NT2/D1 (cell line): ENCODE measurements around the gene PLD1.

Experiments
- SUZ12 ChIP-seq: IDR thresholded peaks from 2 replicates; pipeline ENCODE4 v1.6.1; 2011; ENCODE audit not compliant: insufficient read length, insufficient read depth; ENCODE audit errors: extremely low read depth
- YY1 ChIP-seq: IDR thresholded peaks from 2 replicates; pipeline ENCODE4 v1.6.1; 2011; ENCODE audit not compliant: insufficient read length, insufficient read depth
- ZNF274 ChIP-seq: IDR thresholded peaks from 2 replicates; pipeline ENCODE4 v1.6.1; 2011; ENCODE audit warnings: mild to moderate bottlenecking, low read depth, low read length

DNA sequence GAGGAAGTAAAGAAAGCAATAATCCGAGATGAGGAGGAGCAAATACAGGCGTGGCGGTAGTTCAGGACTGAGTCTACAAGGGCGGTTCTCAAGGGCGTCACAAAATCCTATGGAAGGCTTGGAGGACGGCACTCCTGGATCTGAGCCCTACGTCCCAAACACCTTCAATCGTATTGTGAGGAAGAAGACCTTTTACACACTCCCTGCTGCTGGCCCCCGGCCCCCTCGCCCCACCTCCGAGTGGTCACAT is 747 bp downstream of the PLD1 start:
- TF ChIP-seq ZNF274 (no peak), YY1 (no peak), SUZ12 (no peak)
